KMS-11 (cell line): ENCODE measurements around the gene HNRNPF.

Experiments used
- H2AFZ ChIP-seq: fragments of 200-600 bp; sonication (generic); 2 replicates; pipeline ENCODE4 v1.6.1; 2016; ENCODE audit warnings: antibody characterized with exemption, mixed run types, low read depth
- H3K27ac ChIP-seq: fragments of 200-600 bp; sonication (generic); 2 replicates; pipeline ENCODE4 v1.6.1; 2016; ENCODE audit warnings: mild to moderate bottlenecking, mixed run types
- H3K27me3 ChIP-seq: fragments of 200-600 bp; sonication (generic); 2 replicates; pipeline ENCODE4 v1.6.1; 2017; ENCODE audit warnings: mild to moderate bottlenecking, low read depth, mixed run types, moderate library complexity; ENCODE audit not compliant: insufficient read depth
- H3K36me3 ChIP-seq: fragments of 200-600 bp; sonication (generic); 2 replicates; pipeline ENCODE4 v1.6.1; 2017; ENCODE audit warnings: mild to moderate bottlenecking, mixed run types; ENCODE audit not compliant: insufficient read depth
- H3K4me1 ChIP-seq: fragments of 200-600 bp; sonication (generic); 2 replicates; pipeline ENCODE4 v1.6.1; 2016; ENCODE audit warnings: mild to moderate bottlenecking, low read depth, mixed run types; ENCODE audit not compliant: poor library complexity, severe bottlenecking
- H3K4me2 ChIP-seq: fragments of 200-600 bp; sonication (generic); 2 replicates; pipeline ENCODE4 v1.7.0; 2016; ENCODE audit warnings: mild to moderate bottlenecking, mixed run types
- H3K4me3 ChIP-seq: fragments of 200-600 bp; sonication (generic); IDR thresholded peaks from 2 replicates; pipeline ENCODE4 v1.6.1; 2017; ENCODE audit warnings: low read depth, low read length, mixed read lengths; ENCODE audit not compliant: insufficient read depth
- H3K79me2 ChIP-seq: fragments of 200-600 bp; sonication (generic); 2 replicates; pipeline ENCODE4 v1.6.1; 2016; ENCODE audit warnings: low read depth, mixed run types; ENCODE audit not compliant: insufficient read depth
- H3K9ac ChIP-seq: fragments of 200-600 bp; sonication (generic); 2 replicates; pipeline ENCODE4 v1.6.1; 2016; ENCODE audit warnings: mild to moderate bottlenecking, mixed run types
- H4K20me1 ChIP-seq: fragments of 200-600 bp; sonication (generic); 2 replicates; pipeline ENCODE4 v1.6.1; 2016; ENCODE audit warnings: mild to moderate bottlenecking, mixed run types; ENCODE audit not compliant: insufficient read depth
- TF ChIP-seq, protein P1 (sequence below): fragments of 200-600 bp; sonication (generic); conservative IDR thresholded peaks from 2 replicates; pipeline ENCODE4 v1.6.1; 2017; ENCODE audit warnings: low read depth, mild to moderate bottlenecking, antibody characterized with exemption, low read length, moderate library complexity, mixed read lengths

The HNRNPF gene

DNA sequence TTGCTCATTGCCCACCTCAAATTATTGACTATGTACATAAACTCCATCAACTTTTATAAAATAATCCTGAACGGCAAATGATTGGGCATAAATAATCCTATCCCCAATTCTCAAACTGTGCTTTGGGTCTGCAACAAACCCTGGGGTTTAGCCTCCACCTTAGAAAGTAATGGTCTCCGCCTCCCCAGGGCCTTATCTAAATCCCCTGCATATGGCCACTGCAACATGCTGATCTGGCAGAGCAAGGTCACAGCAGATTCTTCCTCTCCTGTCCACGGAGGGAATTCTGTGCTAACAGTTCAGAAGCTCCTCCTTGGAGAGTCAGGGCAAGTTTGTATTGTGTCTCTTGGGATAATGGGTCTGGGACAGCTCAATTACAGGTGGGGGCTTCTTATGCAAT, 19.1 kb downstream of the HNRNPF start:
- Histone ChIP-seq H3K4me1 (peaks cover 3% of the 10 kb centered on the region), H3K79me2 (peaks cover 37% of the 10 kb centered on the region; the same call in 1 of the 2 replicates), H3K9ac (no peak overlapping the region), H3K4me2 (no peak overlapping the region), H3K27ac (no peak overlapping the region), H3K4me3 (no peak overlapping the region), H3K27me3 (no peaks in the 10 kb centered on the region), H3K36me3 (peaks cover 41% of the 10 kb centered on the region; the same call in 1 of the 2 replicates), H2AFZ (no peak overlapping the region), H4K20me1 (peaks cover 3% of the 10 kb centered on the region; the same call in 1 of the 2 replicates)
- TF ChIP-seq, protein P1, sequence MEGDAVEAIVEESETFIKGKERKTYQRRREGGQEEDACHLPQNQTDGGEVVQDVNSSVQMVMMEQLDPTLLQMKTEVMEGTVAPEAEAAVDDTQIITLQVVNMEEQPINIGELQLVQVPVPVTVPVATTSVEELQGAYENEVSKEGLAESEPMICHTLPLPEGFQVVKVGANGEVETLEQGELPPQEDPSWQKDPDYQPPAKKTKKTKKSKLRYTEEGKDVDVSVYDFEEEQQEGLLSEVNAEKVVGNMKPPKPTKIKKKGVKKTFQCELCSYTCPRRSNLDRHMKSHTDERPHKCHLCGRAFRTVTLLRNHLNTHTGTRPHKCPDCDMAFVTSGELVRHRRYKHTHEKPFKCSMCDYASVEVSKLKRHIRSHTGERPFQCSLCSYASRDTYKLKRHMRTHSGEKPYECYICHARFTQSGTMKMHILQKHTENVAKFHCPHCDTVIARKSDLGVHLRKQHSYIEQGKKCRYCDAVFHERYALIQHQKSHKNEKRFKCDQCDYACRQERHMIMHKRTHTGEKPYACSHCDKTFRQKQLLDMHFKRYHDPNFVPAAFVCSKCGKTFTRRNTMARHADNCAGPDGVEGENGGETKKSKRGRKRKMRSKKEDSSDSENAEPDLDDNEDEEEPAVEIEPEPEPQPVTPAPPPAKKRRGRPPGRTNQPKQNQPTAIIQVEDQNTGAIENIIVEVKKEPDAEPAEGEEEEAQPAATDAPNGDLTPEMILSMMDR, result no peak

DNA sequence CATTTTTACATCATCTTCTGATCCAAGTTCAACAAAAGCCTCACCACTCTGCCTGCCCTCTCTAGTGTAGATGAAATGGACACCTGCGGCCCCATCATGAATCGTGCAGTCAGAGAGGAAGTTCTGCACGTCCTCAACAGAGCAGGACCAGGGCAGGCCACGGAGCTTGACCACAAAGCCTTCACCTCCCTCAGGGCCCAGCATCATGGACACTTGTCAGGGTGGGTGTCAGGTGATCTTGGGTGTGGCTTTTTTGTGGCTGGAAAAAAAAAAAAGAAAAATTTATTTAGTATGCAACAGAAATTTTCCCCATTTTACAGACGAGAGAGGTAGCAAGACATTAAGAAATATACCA, 21.3 kb downstream of the HNRNPF start:
- no peak overlapping the region for H3K4me2 ChIP-seq
- TF ChIP-seq, protein P1, result no peak
- H4K20me1 ChIP-seq, result peaks cover 3% of the 10 kb centered on the region; the same call in 1 of the 2 replicates
- no peak overlapping the region for H3K27ac ChIP-seq
- H3K4me1 ChIP-seq, result peaks cover 3% of the 10 kb centered on the region
- H3K79me2 ChIP-seq, result peaks cover 15% of the 10 kb centered on the region; the same call in 1 of the 2 replicates
- H3K4me3 ChIP-seq, result no peak overlapping the region
- no peak overlapping the region for H3K9ac ChIP-seq
- H2AFZ ChIP-seq, result no peak overlapping the region
- no peaks in the 10 kb centered on the region for H3K27me3 ChIP-seq
- H3K36me3 ChIP-seq, result peaks cover 23% of the 10 kb centered on the region; the same call in 1 of the 2 replicates

DNA sequence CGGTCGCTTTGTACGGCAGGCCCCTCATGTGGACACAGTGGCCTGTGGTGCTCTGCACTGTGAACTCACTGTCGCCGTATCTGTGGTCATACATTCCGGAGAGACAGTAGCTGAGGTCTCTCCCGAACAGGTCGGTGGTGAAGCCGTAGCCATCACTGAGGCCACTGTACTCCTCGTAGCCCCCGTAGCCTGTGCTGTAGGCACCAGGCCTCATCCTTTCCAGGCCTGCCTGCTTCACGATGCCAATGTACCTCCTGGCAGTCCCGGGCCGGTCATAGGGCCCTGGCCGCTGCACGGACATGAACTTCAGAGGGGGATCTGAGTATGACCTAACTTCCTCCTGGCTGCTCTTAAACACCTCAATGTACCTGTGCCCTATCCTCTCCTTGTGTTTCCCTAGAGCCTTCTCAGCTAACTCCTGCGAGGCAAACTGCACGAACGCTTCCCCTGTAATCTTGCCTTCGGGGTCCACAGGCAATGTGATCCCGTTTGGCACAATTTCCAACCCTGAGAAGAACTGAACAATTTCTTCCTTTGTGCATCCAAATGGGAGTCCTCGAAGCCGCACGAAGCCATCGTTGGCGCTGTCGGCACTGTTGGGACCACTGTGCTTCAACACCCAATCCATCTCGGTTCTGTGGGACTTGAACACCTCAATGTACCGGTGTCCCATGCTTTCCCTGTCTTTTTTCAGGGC, 21.9 kb downstream of the HNRNPF start:
- Histone ChIP-seq H3K27me3 (no peaks in the 10 kb centered on the region), H3K4me3 (no peak overlapping the region), H3K9ac (no peak overlapping the region), H3K36me3 (peaks cover 22% of the 10 kb centered on the region; the same call in 1 of the 2 replicates), H4K20me1 (peaks cover 3% of the 10 kb centered on the region; the same call in 1 of the 2 replicates), H3K4me2 (no peak overlapping the region), H3K27ac (no peak overlapping the region), H2AFZ (no peak overlapping the region), H3K79me2 (peaks cover 10% of the 10 kb centered on the region; the same call in 1 of the 2 replicates), H3K4me1 (peaks cover 3% of the 10 kb centered on the region)
- TF ChIP-seq, protein P1, result no peak

DNA sequence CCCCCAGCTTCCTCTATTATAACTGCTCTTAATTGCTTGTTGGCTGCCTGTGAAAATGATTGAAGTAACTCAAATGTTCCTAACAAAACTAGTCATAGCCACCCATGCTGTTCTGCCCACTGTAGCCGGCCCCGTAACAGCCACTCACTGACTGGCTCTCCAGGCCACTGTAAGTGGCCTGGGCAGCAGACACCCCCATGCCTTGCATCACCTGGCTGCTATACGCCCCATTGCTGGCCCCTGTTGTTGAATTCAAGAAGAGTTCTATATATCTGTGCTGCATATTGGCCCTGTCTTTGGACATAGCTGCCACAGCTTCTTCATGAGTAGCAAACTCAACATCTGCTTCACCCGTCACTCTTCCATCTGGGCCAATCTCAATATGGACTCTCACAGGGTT, 22.4 kb downstream of the HNRNPF start:
- Histone ChIP-seq H3K9ac (no peak overlapping the region), H3K27me3 (no peaks in the 10 kb centered on the region), H3K4me3 (no peak overlapping the region), H4K20me1 (peaks cover 3% of the 10 kb centered on the region; the same call in 1 of the 2 replicates), H3K27ac (no peak overlapping the region), H2AFZ (no peak overlapping the region), H3K36me3 (peaks cover 22% of the 10 kb centered on the region; the same call in 1 of the 2 replicates), H3K4me2 (no peak overlapping the region), H3K4me1 (peaks cover 3% of the 10 kb centered on the region), H3K79me2 (peaks cover 10% of the 10 kb centered on the region; the same call in 1 of the 2 replicates)
- TF ChIP-seq, protein P1, result no peak
